Psoas muscle (tissue), 8 donors: ENCODE measurements around the gene DGKB. TPM values are rescaled to one million over a fixed set of nuclear protein-coding genes. Genes with fewer than 3 reads are reported as not detected.
A peak's percentile ranks its signal among the peaks of the same experiment; 100 is the strongest.

ENCODE experiments used
- ATAC-seq, 4 donors: fragments of 200-7000 bp; cut with Tn5 transposase; one replicate each; pipeline ENCODE4 v1.9.1; 2020; ENCODE audit warnings: moderate library complexity in 3 of 4, mild to moderate bottlenecking in 2 of 4
- DNase-seq, 2 donors: peaks; one replicate each; pipeline ENCODE4 v3.0.0-alpha.2; 2020
- H3K27ac ChIP-seq: fragments of 200-600 bp; one replicate; pipeline ENCODE4 v1.8.0; 2022
- H3K27me3 ChIP-seq, 3 donors: fragments of 200-600 bp in 1 of 3; one replicate each; pipeline versions ENCODE4 v1.6.1 to v1.8.0; 2013 to 2022; ENCODE audit warnings: low read length in 2 of 3, mild to moderate bottlenecking in 2 of 3, moderate library complexity in 1 of 3; ENCODE audit not compliant: insufficient read depth in 3 of 3
- H3K36me3 ChIP-seq, 2 donors: fragments of 200-600 bp in 1 of 2; one replicate each; pipeline versions ENCODE4 v1.6.1 to v1.8.0; 2013 to 2022; ENCODE audit warnings: low read depth in 1 of 2, mild to moderate bottlenecking in 1 of 2, moderate library complexity in 1 of 2; ENCODE audit not compliant: insufficient read depth in 1 of 2
- H3K4me1 ChIP-seq: fragments of 200-600 bp; one replicate; pipeline ENCODE4 v1.8.0; 2022
- H3K4me3 ChIP-seq: fragments of 200-600 bp; one replicate; pipeline ENCODE4 v1.8.0; 2022; ENCODE audit warnings: mild to moderate bottlenecking
- H3K9me3 ChIP-seq: fragments of 200-600 bp; one replicate; pipeline ENCODE4 v1.8.0; 2022
- CTCF ChIP-seq: fragments of 200-600 bp; IDR thresholded peaks from one replicate; pipeline ENCODE4 v1.8.0; 2022; ENCODE audit warnings: antibody characterized with exemption
- WGBS, 3 donors: extraction: QIAGEN DNeasy Blood & Tissue Kit; methylation state at CpG; one replicate each; pipeline versions ENCODE4 v1.1.6 to v1.1.7; 2013; 5-methylcytosine and 5-hydroxymethylcytosine counted together
- intact Hi-C, 2 donors: fragments of 100-400 bp; cut with DNase I; formaldehyde crosslinking; loops; one replicate each; pipeline versions ENCODE4 v1.11.0 to v1.14.2; 2022
- polyA plus RNA-seq, 3 donors: library from polyadenylated mRNA; stranded (reverse); fragments of 200-250 nt; gene quantifications; one replicate each; pipeline ENCODE4 v1.2.3, GENCODE V29; 2013
- total RNA-seq, 4 donors: library from RNA; stranded (reverse); fragmentation: NEBNext Ultra II Directional in 2 of 4; extraction: Animal tissue kit (Norgen Biotek cat#: 25700) in 2 of 4; gene quantifications; one replicate each; pipeline versions ENCODE4 v1.2.1 to v1.2.4, GENCODE V29; 2021 to 2023
- donor health status: healthy with polysubstance abuse.
- donor health status: DM: no; HTN: no; CAD: no; lungs with moderate emphysema.
- donor health status: Bipolar disorder and iron deficiency.
- donor health status: healthy.
- donor health status: DM: yes; HTN: yes; CAD: no.
- donor health status: DM: no; HTN: no; CAD: no.
- donor health status: DM: no; HTN: no; CAD: no.
- donor health status: DM: yes; HTN: yes; CAD: no.

The DGKB gene
- total and polyA plus RNA-seq, 7 donors: 0.01 to 0.26 (median 0.04) TPM; not detected in 2

- H3K27ac ChIP-seq: no peak overlapping the region
- H3K4me1 ChIP-seq: peaks cover 3% of the 10 kb centered on the region
- H3K9me3 ChIP-seq: no peaks in the 10 kb centered on the region
- intact Hi-C loops: no loop called here
- H3K36me3 ChIP-seq: no peaks in the 10 kb centered on the region
- no peak overlapping the region for H3K4me3 ChIP-seq
- no peak for TF ChIP-seq CTCF
- WGBS, 3 donors: 56 to 60% (median 57%) methylated on average over 2 of the region's 2 CpGs
- H3K27me3 ChIP-seq: no peaks in the 10 kb centered on the region
- peak in 1 of 4 donors; percentile 23 for ATAC-seq
- no peak for DNase-seq
Observed at GRCh38 chr7:14858866-14859265, 43.7 kb downstream of the DGKB start.

GRCh38 chr7:14858410-14858809 is 44.1 kb downstream of the DGKB start:
- 20 to 37% (median 21%) methylated on average over 3 of the region's 3 CpGs for WGBS, 3 donors
- TF ChIP-seq CTCF: no peak
- Histone ChIP-seq H3K9me3 (no peaks in the 10 kb centered on the region), H3K4me3 (no peak overlapping the region), H3K27me3 (no peaks in the 10 kb centered on the region), H3K4me1 (peaks cover 3% of the 10 kb centered on the region), H3K27ac (no peak overlapping the region), H3K36me3 (no peaks in the 10 kb centered on the region)
- intact Hi-C loops: no loop called here
- ATAC-seq (no peak), DNase-seq (no peak)

GRCh38 chr7:14855033-14855794 is 47.3 kb downstream of the DGKB start:
- no peak for TF ChIP-seq CTCF
- Histone ChIP-seq H3K4me1 (peaks cover 3% of the 10 kb centered on the region), H3K36me3 (no peaks in the 10 kb centered on the region), H3K27ac (no peak overlapping the region), H3K9me3 (no peaks in the 10 kb centered on the region), H3K27me3 (no peaks in the 10 kb centered on the region), H3K4me3 (no peak overlapping the region)
- intact Hi-C loops: no loop called here
- WGBS, 3 donors: 15 to 28% (median 21%) methylated on average over 1 of the region's 1 CpG
- ATAC-seq (peak in 3 of 4 donors; percentile 61 to 64 (median 63)), DNase-seq (no peak)

- no peaks in the 10 kb centered on the region for H3K36me3 ChIP-seq
- intact Hi-C loops: no loop called here
- ATAC-seq: no peak
- 83 to 85% (median 84%) methylated on average over 5 of the region's 5 CpGs for WGBS, 3 donors
- no peak for TF ChIP-seq CTCF
- H3K4me1 ChIP-seq: peaks cover 3% of the 10 kb centered on the region
- H3K9me3 ChIP-seq: no peaks in the 10 kb centered on the region
- DNase-seq: no peak
- H3K27me3 ChIP-seq: no peaks in the 10 kb centered on the region
- no peak overlapping the region for H3K27ac ChIP-seq
- H3K4me3 ChIP-seq: no peak overlapping the region
Observed at GRCh38 chr7:14854471-14854870, 48.1 kb downstream of the DGKB start.

GRCh38 chr7:14851610-14852009 is 50.9 kb downstream of the DGKB start:
- Histone ChIP-seq H3K36me3 (no peaks in the 10 kb centered on the region), H3K27ac (no peak overlapping the region), H3K4me1 (peaks cover 3% of the 10 kb centered on the region), H3K4me3 (no peak overlapping the region), H3K27me3 (no peaks in the 10 kb centered on the region), H3K9me3 (no peaks in the 10 kb centered on the region)
- WGBS, 3 donors: 58 to 73% (median 69%) methylated on average over 1 of the region's 1 CpG
- ATAC-seq (no peak), DNase-seq (no peak)
- intact Hi-C loops: no loop called here
- TF ChIP-seq CTCF: no peak
